Ureter (tissue), 1 donor: ENCODE data around the gene CNOT9. TPM values are rescaled to one million over a fixed set of nuclear protein-coding genes. Genes with fewer than 3 reads are reported as not detected.
A peak's percentile ranks its signal among the peaks of the same experiment; 100 is the strongest.

ENCODE experiments used
- DNase-seq: peaks from one replicate; pipeline ENCODE4 v3.0.0-alpha.2; 2020; ENCODE audit warnings: low spot score
- total RNA-seq: library from RNA; stranded (reverse); gene quantifications from one replicate; pipeline ENCODE4 v1.2.4, GENCODE V29; 2023
- donor health status: DM: yes; HTN: yes; CAD: no.

The CNOT9 gene
- total RNA-seq, 1 donor from 2014 or later, result 59.6 TPM

- no peak for DNase-seq
These were observed 9.7 kb downstream of the CNOT9 start for GRCh38 chr2:218578272-218578877.

- DNase-seq, result no peak
These were observed 13.4 kb downstream of the CNOT9 start for GRCh38 chr2:218582076-218582475.

DNA sequence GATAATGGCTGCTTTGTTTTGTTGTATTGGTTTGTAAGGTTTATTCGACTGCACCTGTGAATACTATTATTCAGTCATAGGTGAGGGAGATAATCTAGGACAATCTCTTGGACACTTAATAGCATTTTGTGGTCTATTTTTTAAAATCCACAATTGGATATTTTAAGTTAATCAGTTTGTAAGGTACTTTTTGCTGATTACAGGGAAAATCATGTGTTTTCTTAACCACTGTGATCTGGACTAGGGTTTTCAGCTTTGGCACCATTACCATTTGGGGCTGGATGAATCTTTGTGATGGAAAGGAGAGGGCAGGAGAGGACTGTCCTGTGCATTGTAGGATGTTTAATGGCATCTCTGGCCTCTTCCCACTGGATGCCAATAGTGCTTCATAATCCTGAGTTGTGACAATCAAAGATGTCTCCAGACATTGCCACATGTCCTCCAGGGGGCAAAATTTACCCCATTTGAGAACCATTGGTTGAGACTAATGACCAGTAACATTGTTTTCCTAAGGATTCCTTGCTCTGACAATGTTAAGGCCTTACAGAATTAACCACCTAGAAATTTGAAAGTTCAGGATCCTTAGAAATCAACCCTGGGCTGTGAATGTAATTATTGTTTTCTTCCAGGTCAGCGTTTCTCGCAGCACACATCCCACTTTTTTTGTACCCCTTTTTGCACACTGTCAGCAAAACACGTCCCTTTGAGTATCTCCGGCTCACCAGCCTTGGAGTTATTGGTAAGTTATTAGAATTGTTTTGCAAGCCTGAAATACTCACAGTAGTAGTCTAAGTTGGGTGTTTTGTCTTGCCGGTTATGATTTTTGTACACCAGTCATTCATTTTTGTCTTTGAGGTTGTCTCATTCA is 15.6 kb downstream of the CNOT9 start:
- DNase-seq, result no peak

DNA sequence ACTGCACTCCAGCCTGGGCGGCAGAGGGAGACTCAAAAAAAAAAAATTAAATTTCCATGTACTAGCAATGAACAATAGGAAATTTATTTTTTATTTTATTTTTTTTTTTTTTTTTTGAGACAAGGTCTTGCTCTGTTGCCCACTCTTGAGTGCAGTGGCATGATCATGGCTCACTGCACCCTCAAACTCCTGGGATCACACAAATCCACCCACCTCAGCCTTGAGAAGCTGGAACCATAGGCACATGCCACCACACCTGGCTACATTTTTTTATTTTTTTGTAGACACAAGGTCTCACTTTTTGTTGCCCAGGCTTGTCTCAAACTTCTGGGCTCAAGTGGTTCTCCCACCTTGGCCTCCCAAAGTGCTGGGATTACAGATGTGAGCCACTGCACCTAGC is 16.9 kb downstream of the CNOT9 start:
- no peak for DNase-seq

DNA sequence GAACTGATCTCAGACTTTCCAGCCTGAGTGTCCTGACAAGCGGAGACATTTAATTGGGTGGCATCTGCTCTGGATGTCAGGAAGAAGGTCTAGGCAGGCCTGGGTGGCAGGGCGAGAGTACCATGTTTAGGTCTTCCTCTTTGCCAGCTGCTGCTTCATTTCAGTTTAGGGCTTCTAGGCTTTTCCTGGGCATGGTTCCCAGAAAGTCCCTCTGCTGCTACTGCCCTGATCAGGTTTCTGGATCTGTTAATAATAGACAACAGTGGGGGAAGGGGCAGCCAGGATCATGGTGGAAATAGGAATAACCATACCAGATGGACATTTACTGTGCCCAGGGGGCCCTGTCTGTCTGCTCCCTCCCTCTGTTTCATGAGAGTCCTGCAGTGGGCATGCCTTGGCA is 36.8 kb downstream of the CNOT9 start:
- DNase-seq, result no peak

DNA sequence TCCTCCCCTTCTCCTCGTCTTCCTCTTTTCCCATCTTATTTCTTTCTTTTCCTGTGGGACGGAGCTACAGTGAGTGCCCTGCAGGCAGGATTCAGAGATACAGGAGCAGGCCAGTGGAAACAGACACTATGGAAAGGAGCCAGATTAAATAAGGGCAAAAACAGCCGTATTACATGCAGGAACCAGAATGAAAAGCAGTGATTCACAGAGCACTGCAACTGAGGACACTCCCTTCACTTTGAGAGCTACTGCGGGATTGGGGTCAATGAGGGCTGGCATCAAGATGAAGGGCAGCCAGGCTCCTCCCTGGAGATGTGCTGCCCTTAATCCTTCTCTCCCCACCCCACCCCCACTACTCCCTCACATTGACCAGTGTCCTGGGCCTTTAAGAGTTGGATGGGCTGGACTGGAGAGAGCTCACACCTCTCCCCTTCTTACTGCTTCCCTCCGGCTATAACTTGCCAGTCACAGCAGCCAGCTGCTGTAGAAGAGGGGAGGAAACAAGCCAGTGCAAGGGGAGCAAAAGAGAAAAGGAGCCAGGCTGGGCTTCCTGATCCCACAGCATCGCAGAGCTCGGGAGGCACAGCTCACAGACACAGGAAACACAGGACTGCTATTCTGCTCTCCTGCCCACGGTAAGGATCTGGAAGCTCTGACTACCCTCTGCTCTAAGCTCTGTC is 38.9 kb downstream of the CNOT9 start, which contains the start of gene PLCD4:
TSS of gene PLCD4 (plus strand) at position 464 of the 680 bp plus-strand sequence. CDS start 7,841 bp downstream, outside the sequence.
- peak; percentile 45 for DNase-seq

DNA sequence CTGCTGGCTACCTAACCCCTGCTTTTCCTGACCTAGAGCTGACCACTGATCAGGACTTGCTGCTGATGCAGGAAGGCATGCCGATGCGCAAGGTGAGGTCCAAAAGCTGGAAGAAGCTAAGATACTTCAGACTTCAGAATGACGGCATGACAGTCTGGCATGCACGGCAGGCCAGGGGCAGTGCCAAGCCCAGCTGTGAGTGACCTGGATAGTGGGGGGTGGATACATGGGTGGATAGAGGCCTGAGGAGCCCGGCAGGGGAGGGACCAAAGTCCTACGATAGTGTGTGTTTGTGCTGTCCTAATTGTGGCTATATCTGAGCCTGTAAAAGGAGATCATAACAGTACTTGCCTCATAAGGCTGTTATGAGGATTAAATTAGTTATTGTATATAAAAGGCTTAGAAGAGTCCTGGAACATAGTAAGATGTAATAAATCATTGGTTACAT is 47.3 kb downstream of the CNOT9 start:
- no peak for DNase-seq

DNA sequence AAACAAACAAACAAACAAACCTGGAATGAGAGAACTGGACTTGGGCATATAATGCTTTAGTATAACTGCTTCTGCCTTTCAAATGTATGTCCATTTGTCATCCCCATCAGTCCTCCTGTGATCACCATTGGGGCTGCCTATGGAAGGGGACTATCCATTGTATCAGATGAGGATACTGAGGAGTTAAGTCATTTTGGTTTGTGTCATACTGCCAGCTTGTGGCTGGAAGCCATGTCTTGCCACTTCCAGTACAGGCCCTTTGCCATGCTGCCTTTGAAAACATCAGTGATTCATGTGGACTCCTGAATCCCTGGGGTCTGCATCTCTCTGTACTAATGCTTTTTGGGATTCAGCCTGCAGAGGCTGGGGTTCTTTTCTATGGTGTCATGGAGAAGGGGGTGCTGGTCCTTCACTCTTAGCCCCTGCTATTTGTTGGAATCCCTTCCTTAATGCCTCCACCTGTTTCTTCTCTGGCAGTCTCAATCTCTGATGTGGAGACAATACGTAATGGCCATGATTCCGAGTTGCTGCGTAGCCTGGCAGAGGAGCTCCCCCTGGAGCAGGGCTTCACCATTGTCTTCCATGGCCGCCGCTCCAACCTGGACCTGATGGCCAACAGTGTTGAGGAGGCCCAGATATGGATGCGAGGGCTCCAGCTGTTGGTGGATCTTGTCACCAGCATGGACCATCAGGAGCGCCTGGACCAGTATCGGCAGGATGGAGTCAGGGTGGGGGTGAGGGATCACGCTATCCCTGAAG is 49.6 kb downstream of the CNOT9 start:
- no peak for DNase-seq

GRCh38 chr2:218621007-218621406 is 52.4 kb downstream of the CNOT9 start:
- DNase-seq, result no peak

GRCh38 chr2:218622606-218623365 is 54.1 kb downstream of the CNOT9 start:
- no peak for DNase-seq

DNA sequence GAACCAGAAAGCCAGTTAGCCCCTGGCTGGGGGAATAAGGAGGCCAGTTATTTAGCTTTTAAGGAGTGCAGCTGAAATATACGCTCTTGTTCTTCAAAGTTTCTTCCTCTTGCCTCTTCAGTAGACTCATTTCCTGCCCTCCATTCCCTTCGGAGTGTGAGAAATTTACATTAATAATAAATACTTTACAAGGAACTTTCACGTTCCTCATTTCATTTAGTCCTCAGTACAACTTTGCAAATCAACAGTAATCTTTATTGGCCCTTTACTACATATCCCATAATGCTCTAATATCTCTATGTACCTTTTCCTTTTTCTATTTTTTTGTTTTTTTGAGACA is 54.7 kb downstream of the CNOT9 start:
- DNase-seq, result no peak

- no peak for DNase-seq
These were observed 57.7 kb downstream of the CNOT9 start for GRCh38 chr2:218626369-218626768.

GRCh38 chr2:218627939-218628338 is 59.3 kb downstream of the CNOT9 start:
- no peak for DNase-seq

- no peak for DNase-seq
These were observed 63.2 kb downstream of the CNOT9 start for GRCh38 chr2:218631837-218632236.

GRCh38 chr2:218635719-218636118 is 67.1 kb downstream of the CNOT9 start:
- DNase-seq, result no peak

- DNase-seq, result no peak
These were observed 69.7 kb downstream of the CNOT9 start for GRCh38 chr2:218638372-218638771.

GRCh38 chr2:218642121-218642656 is 73.5 kb downstream of the CNOT9 start:
- DNase-seq, result no peak

DNA sequence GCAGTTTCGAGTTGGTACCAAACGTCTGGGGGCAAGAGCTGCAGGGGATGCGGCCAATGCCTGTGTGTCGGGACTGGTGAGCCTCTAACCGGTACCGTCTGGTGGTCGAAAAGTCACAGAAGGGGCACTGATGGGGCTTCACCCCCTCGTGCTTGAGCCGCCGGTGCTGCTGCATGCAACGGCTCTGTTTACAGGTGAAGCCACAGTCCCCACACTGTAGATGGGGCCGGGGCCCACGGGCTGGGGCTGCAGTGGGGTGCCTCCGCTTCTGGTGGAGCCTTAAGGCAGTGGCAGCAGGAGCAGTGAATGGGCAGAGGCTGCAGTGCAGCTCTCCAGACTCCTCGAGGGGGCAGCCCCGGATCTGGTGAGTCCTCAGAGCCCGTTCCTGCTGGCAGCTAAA is 74.1 kb downstream of the CNOT9 start:
- DNase-seq, result no peak

DNA sequence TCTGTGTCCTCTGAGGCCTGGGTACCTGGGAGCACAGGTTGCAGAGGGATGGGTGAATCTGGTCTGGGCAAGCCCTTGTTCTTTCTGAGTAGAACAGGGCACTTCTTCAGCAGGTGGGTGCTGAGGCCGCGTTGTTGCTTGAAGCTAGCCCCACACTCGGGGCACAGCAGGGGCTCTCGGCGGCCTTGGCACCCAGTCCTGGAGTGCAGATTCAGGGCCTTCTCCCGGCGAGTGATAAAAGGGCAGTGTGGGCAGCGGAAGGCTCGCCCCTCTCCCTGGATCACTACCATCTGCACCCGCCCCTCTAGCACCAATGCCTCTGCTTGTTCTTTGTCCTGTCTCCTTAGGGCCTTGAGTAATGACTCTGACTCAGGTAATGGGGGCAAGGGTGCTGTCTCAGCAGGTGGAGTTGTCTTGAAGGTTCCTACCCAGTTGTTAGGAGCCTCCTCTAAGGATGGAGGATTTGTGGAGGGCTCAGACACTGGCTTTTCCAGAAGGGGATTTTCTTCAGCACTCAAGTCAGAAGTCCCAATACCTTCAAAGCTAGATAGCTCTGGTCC is 75.2 kb downstream of the CNOT9 start:
- DNase-seq, result no peak

GRCh38 chr2:218644721-218645120 is 76.1 kb downstream of the CNOT9 start:
- DNase-seq, result no peak

GRCh38 chr2:218645126-218645525 is 76.5 kb downstream of the CNOT9 start:
- no peak for DNase-seq
